MCF 10A (cell line): Measurements from ENCODE around the gene CALN1. TPM values are rescaled to one million over a fixed set of nuclear protein-coding genes. Genes with fewer than 3 reads are reported as not detected.

Source experiments
- BruUV-seq: library from RNA; stranded (reverse); fragments of 400-500 nt; replicated peaks from 2 replicates; lab custom pipeline; 2021; lab: Mats Ljungman, UMichigan
- CTCF ChIA-PET: fragments of 300-600 bp; sonication (Branson Sonifier 250); formaldehyde crosslinking; extraction: SDS; loops from one replicate; lab custom pipeline; 2021; ENCODE audit warnings: antibody characterized with exemption, inconsistent platforms; lab: Yijun Ruan, JAX
- POLR2A ChIA-PET: fragments of 300-600, 350-650 bp; sonication (Branson Sonifier 250); formaldehyde crosslinking; extraction: SDS; loops from one replicate; lab custom pipeline; 2020; ENCODE audit warnings: antibody characterized with exemption, inconsistent platforms; lab: Yijun Ruan, JAX
- DNase-seq: peaks from one replicate; pipeline ENCODE4 v3.0.0-alpha.2; 2018; ENCODE audit not compliant: unreplicated experiment
- H3K27ac Mint-ChIP-seq: one replicate; pipeline ENCODE4 v1.8.0; 2022; ENCODE audit warnings: mild to moderate bottlenecking, low read depth, mixed read lengths; ENCODE audit not compliant: unreplicated experiment
- H3K27me3 Mint-ChIP-seq: one replicate; pipeline ENCODE4 v1.8.0; 2022; ENCODE audit warnings: mixed read lengths; ENCODE audit not compliant: insufficient read depth, unreplicated experiment
- H3K36me3 Mint-ChIP-seq: one replicate; pipeline ENCODE4 v1.8.0; 2022; ENCODE audit warnings: mild to moderate bottlenecking, moderate library complexity, mixed read lengths; ENCODE audit not compliant: insufficient read depth, unreplicated experiment
- H3K4me1 Mint-ChIP-seq: one replicate; pipeline ENCODE4 v1.8.0; 2022; ENCODE audit warnings: mixed read lengths; ENCODE audit not compliant: insufficient read depth, unreplicated experiment
- H3K4me3 Mint-ChIP-seq: one replicate; pipeline ENCODE4 v1.8.0; 2022; ENCODE audit warnings: mild to moderate bottlenecking, moderate library complexity, mixed read lengths; ENCODE audit not compliant: unreplicated experiment
- H3K9me3 Mint-ChIP-seq: one replicate; pipeline ENCODE4 v1.8.0; 2022; ENCODE audit warnings: mixed read lengths; ENCODE audit not compliant: unreplicated experiment
- CTCF ChIP-seq: fragments of 200-600 bp; IDR thresholded peaks from one replicate; pipeline ENCODE4 v1.8.0; 2022; ENCODE audit warnings: antibody characterized with exemption, mild to moderate bottlenecking; ENCODE audit not compliant: unreplicated experiment
- intact Hi-C: fragments of 100-400 bp; cut with micrococcal nuclease; formaldehyde crosslinking; loops from 2 replicates; pipeline ENCODE4 v1.14.1; 2022
- total RNA-seq: library from RNA; stranded (reverse); gene quantifications from 2 replicates; pipeline ENCODE4 v1.2.3, GENCODE V29; 2022

Gene CALN1
- total RNA-seq, 1 experiment from 2014 or later = not detected

GRCh38 chr7:71857338-71857737 is 554.8 kb downstream of the CALN1 start:
- POLR2A ChIA-PET = no interaction called here
- CTCF ChIA-PET = interaction anchor here (0.5 kb wide), 1 partner anchor 584 kb away, joined by 3 read pairs; no protein-coding TSS in a partner anchor

DNA sequence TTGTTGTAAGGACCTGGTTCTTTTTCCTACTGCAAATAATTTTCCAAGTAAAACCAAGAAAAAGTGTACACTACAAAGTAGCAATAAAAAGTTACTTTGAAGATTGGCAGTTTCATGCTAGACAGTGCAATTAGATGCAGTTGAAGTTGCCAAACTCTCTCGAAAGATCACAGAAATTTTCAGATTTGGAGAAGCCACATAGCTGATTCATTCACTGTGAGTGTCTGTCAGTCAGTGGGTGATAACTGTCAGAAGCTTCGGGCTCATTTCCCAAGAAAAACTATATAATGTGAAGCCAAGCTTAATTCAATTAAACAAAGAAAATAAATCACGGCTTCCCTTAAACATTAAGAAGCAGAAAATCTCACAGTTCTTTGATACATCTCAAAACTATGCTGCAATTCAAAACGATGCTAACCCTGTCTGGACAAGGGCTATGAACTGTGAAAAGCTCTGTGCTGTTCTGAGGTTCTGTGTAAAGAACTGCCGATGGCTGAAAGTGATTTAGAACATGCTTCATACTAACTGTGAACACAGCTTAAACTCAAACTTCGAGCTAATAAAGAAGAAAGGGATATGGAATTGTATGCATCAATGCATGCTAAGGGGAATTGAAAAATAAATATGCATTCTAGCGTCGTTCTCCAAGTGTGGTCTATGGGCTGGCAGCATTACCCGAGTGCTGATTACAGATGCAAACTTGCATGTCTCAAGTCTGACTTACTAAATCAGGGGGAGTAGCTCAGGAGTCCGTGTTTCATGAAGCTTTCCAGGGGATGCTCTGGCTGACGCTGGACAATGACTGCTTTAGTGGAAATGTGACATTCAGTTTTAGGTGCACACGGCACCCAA is 557.4 kb downstream of the CALN1 start:
- H3K4me3 Mint-ChIP-seq = no peak overlapping the region
- ChIA-PET CTCF (interaction anchor here (1.5 kb wide), 1 partner anchor 17 kb away, joined by 4 read pairs; no protein-coding TSS in a partner anchor), POLR2A (no interaction called here)
- no TSS peak for BruUV-seq
- H3K27ac Mint-ChIP-seq = no peak overlapping the region
- H3K4me1 Mint-ChIP-seq = peaks cover 6% of the 10 kb centered on the region
- no peaks in the 10 kb centered on the region for H3K9me3 Mint-ChIP-seq
- no peak for DNase-seq
- no peaks in the 10 kb centered on the region for H3K27me3 Mint-ChIP-seq
- intact Hi-C loops = no loop called here
- TF ChIP-seq CTCF = no peak
- H3K36me3 Mint-ChIP-seq = no peaks in the 10 kb centered on the region

More at GRCh38 chr7:71857338-71857737, 554.8 kb downstream of the CALN1 start:
- Mint-ChIP-seq H3K36me3 (no peaks in the 10 kb centered on the region), H3K9me3 (no peaks in the 10 kb centered on the region), H3K4me1 (peaks cover 6% of the 10 kb centered on the region), H3K4me3 (no peak overlapping the region), H3K27ac (no peak overlapping the region), H3K27me3 (no peaks in the 10 kb centered on the region)
- no peak for TF ChIP-seq CTCF
- intact Hi-C loops = no loop called here
- no TSS peak for BruUV-seq
- no peak for DNase-seq

DNA sequence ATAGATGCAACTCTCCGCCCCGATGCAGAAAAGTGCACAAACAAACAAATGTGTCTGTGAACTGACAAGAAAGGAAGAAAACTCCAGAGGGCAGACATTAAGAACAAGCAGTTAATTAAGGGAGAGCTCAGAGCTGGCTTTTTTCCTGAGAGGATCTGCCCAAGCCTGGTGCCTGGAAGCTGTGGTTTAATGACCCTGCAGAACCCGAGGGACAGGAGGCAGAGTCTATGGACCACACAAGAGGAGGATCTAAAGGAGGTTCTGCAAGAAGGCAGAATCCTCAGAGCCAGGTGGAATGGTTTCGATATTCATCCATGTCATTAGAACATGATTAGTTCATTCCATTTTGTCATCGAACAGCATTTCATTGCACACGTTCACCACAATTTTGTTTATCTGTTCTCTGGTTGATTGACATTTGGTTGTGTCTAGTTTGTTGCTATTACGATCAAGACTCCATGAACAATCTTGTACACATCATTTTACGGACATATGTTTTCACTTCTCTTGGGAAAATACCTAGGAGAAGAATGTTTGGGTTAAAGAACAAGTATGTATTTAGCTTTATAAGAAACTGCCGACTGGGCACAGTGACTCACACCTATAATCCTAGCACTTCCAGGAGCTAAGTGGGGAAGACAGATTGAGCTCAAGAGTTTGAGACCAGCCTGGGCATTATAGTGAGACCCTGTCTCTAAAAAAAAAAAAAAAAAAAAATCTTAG is 560.2 kb downstream of the CALN1 start:
- POLR2A ChIA-PET = no interaction called here
- Mint-ChIP-seq H3K9me3 (peaks cover 8% of the 10 kb centered on the region), H3K27ac (no peak overlapping the region), H3K4me3 (no peak overlapping the region), H3K36me3 (no peaks in the 10 kb centered on the region), H3K4me1 (peaks cover 6% of the 10 kb centered on the region), H3K27me3 (no peaks in the 10 kb centered on the region)
- DNase-seq = no peak
- intact Hi-C loops = no loop called here
- no TSS peak for BruUV-seq
- CTCF ChIA-PET = interaction anchor here (0.7 kb wide), 1 partner anchor 645 kb away, joined by 3 read pairs; no protein-coding TSS in a partner anchor
- TF ChIP-seq CTCF = no peak

- no peak for DNase-seq
- POLR2A ChIA-PET = no interaction called here
- TF ChIP-seq CTCF = no peak
Observed at GRCh38 chr7:71846160-71846559, 566.0 kb downstream of the CALN1 start.

More at GRCh38 chr7:71846160-71846559, 566.0 kb downstream of the CALN1 start:
- no peaks in the 10 kb centered on the region for H3K4me1 Mint-ChIP-seq
- intact Hi-C loops = no loop called here
- H3K27me3 Mint-ChIP-seq = no peaks in the 10 kb centered on the region
- H3K9me3 Mint-ChIP-seq = peaks cover 8% of the 10 kb centered on the region
- no peaks in the 10 kb centered on the region for H3K36me3 Mint-ChIP-seq
- no peak overlapping the region for H3K4me3 Mint-ChIP-seq
- CTCF ChIA-PET = interaction anchor here (0.8 to 1.0 kb wide), 2 partner anchors 117 to 200 kb away, joined by 3 read pairs; no protein-coding TSS in a partner anchor
- BruUV-seq = no TSS peak
- no peak overlapping the region for H3K27ac Mint-ChIP-seq
